ENCODE results near the gene C1orf50. TPM values are rescaled to one million over a fixed set of nuclear protein-coding genes. Genes with fewer than 3 reads are reported as not detected.
"Not testable (repeated sequence)": the region's sequence is repeated elsewhere in the genome, so short reads cannot be mapped to it uniquely, and the experiment has no call there.

C1orf50 gene
- 5.5 and 12.2 TPM in 2 replicates for total RNA-seq (2014; rRNA removed; shearing (Covaris generic); ENCODE audit: low replicate concordance)

GRCh38 chr1:42766741-42767509 lies at the start of gene C1orf50, which contains the start of gene P3H1:
Gene C1orf50, plus strand, starts transcription at chr1:42767249. Its CDS starts 63 bp downstream, at chr1:42767312.
Gene P3H1, minus strand, starts transcription at chr1:42767028. Its CDS starts 57 bp downstream, at chr1:42766971.
- Histone ChIP-seq H3K4me3 (ENCODE audit: low read length) (peak within 1 kb of the TSS; percentile 92), H3K79me2 (ENCODE audit: low read length) (peaks cover 78% of the 10 kb centered on the region), H4K20me1 (ENCODE audit: insufficient read depth, low read depth, low read length) (no peaks in the 10 kb centered on the region), H3K36me3 (ENCODE audit: insufficient read depth, low read length) (no peaks in the 10 kb centered on the region; the same call in 1 of the 2 replicates), H3K27me3 (ENCODE audit: low read length) (no peaks in the 10 kb centered on the region), H3K9ac (ENCODE audit: low read length) (peak within 1 kb of the TSS; percentile 90), H2AFZ (ENCODE audit: low read length) (peak within 1 kb of the TSS; percentile 94), H3K9me3 (ENCODE audit: low read length) (no peaks in the 10 kb centered on the region), H3K27ac (ENCODE audit: low read length) (no peak within 1 kb of the TSS), H3K9me2 (replicated peaks; ENCODE audit: insufficient read depth, low read length) (no peaks in the 10 kb centered on the region), H3K4me2 (ENCODE audit: low read depth, low read length, poor library complexity, severe bottlenecking) (peak within 1 kb of the TSS; percentile 94), H3K4me1 (ENCODE audit: low read length) (peaks cover 32% of the 10 kb centered on the region)
- DNase-seq = peak; percentile 100

GRCh38 chr1:42720868-42721267 lies 46.2 kb upstream of the C1orf50 start:
- no peak overlapping the region for H3K4me3 ChIP-seq (ENCODE audit: low read length)
- H4K20me1 ChIP-seq (ENCODE audit: insufficient read depth, low read depth, low read length) = peaks cover 16% of the 10 kb centered on the region; the same call in 1 of the 2 replicates
- H3K4me2 ChIP-seq (ENCODE audit: low read depth, low read length, poor library complexity, severe bottlenecking) = no peak overlapping the region

GRCh38 chr1:42721926-42722325 lies 45.1 kb upstream of the C1orf50 start:
- H3K4me3 ChIP-seq (ENCODE audit: low read length) = no peak overlapping the region
- H3K9ac ChIP-seq (ENCODE audit: low read length) = no peak overlapping the region
- no peaks in the 10 kb centered on the region for H3K27me3 ChIP-seq (ENCODE audit: low read length)
- no peaks in the 10 kb centered on the region for H3K9me3 ChIP-seq (ENCODE audit: low read length)
- H3K27ac ChIP-seq (ENCODE audit: low read length) = no peak overlapping the region
- H3K4me2 ChIP-seq (ENCODE audit: low read depth, low read length, poor library complexity, severe bottlenecking) = no peak overlapping the region
- DNase-seq = no peak
- no peak overlapping the region for H2AFZ ChIP-seq (ENCODE audit: low read length)
- no peaks in the 10 kb centered on the region for H3K36me3 ChIP-seq (ENCODE audit: insufficient read depth, low read length)
- H4K20me1 ChIP-seq (ENCODE audit: insufficient read depth, low read depth, low read length) = peaks cover 8% of the 10 kb centered on the region; the same call in 1 of the 2 replicates
- H3K9me2 ChIP-seq (replicated peaks; ENCODE audit: insufficient read depth, low read length) = no peaks in the 10 kb centered on the region
- no peaks in the 10 kb centered on the region for H3K79me2 ChIP-seq (ENCODE audit: low read length)
- no peaks in the 10 kb centered on the region for H3K4me1 ChIP-seq (ENCODE audit: low read length)

More at GRCh38 chr1:42720868-42721267, 46.2 kb upstream of the C1orf50 start:
- no peak for DNase-seq
- Histone ChIP-seq H3K27ac (ENCODE audit: low read length) (no peak overlapping the region), H3K9ac (ENCODE audit: low read length) (no peak overlapping the region), H2AFZ (ENCODE audit: low read length) (no peak overlapping the region), H3K9me3 (ENCODE audit: low read length) (no peaks in the 10 kb centered on the region), H3K36me3 (ENCODE audit: insufficient read depth, low read length) (0 out of 2 replicates have a peak, but pooled peaks cover 4% of the 10 kb centered on the region), H3K9me2 (replicated peaks; ENCODE audit: insufficient read depth, low read length) (no peaks in the 10 kb centered on the region), H3K4me1 (ENCODE audit: low read length) (no peaks in the 10 kb centered on the region), H3K27me3 (ENCODE audit: low read length) (no peaks in the 10 kb centered on the region), H3K79me2 (ENCODE audit: low read length) (no peaks in the 10 kb centered on the region)

GRCh38 chr1:42722403-42722802 lies 44.6 kb upstream of the C1orf50 start:
- not testable (repeated sequence) for H3K9ac ChIP-seq (ENCODE audit: low read length); H3K36me3 ChIP-seq (ENCODE audit: insufficient read depth, low read length); H3K79me2 ChIP-seq (ENCODE audit: low read length); H3K27ac ChIP-seq (ENCODE audit: low read length); DNase-seq; H3K4me1 ChIP-seq (ENCODE audit: low read length); H3K4me3 ChIP-seq (ENCODE audit: low read length); H3K9me3 ChIP-seq (ENCODE audit: low read length); H3K4me2 ChIP-seq (ENCODE audit: low read depth, low read length, poor library complexity, severe bottlenecking); H3K27me3 ChIP-seq (ENCODE audit: low read length); H4K20me1 ChIP-seq (ENCODE audit: insufficient read depth, low read depth, low read length); H3K9me2 ChIP-seq (replicated peaks; ENCODE audit: insufficient read depth, low read length); H2AFZ ChIP-seq (ENCODE audit: low read length)

DNA sequence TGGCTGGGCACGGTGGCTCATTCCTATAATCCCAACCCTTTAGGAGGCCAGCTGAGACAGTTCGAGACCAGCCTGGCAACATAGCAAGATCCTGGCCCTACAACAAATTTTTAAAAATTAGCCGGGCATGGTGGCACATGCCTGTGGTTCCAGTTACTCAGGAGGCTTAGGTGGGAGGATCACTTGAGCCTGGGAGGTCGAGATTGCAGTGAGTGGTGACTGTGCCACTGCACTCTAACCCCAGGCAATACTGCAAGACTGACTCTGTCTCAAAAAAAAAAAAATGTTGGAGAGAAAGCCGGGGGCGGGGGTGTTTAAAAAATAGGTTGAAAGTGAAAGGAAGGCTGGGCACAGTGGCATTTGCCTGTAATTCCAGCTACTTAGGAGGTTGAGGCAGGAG lies 43.5 kb upstream of the C1orf50 start:
- Histone ChIP-seq H4K20me1 (ENCODE audit: insufficient read depth, low read depth, low read length) (0 out of 2 replicates have a peak, but pooled peaks cover 3% of the 10 kb centered on the region), H3K27me3 (ENCODE audit: low read length) (no peaks in the 10 kb centered on the region), H3K9me2 (replicated peaks; ENCODE audit: insufficient read depth, low read length) (no peaks in the 10 kb centered on the region), H3K4me3 (ENCODE audit: low read length) (no peak overlapping the region), H3K79me2 (ENCODE audit: low read length) (no peaks in the 10 kb centered on the region), H3K4me1 (ENCODE audit: low read length) (no peaks in the 10 kb centered on the region), H2AFZ (ENCODE audit: low read length) (no peak overlapping the region), H3K9ac (ENCODE audit: low read length) (no peak overlapping the region), H3K36me3 (ENCODE audit: insufficient read depth, low read length) (no peaks in the 10 kb centered on the region), H3K4me2 (ENCODE audit: low read depth, low read length, poor library complexity, severe bottlenecking) (no peak overlapping the region), H3K9me3 (ENCODE audit: low read length) (no peaks in the 10 kb centered on the region), H3K27ac (ENCODE audit: low read length) (no peak overlapping the region)
- DNase-seq = no peak

DNA sequence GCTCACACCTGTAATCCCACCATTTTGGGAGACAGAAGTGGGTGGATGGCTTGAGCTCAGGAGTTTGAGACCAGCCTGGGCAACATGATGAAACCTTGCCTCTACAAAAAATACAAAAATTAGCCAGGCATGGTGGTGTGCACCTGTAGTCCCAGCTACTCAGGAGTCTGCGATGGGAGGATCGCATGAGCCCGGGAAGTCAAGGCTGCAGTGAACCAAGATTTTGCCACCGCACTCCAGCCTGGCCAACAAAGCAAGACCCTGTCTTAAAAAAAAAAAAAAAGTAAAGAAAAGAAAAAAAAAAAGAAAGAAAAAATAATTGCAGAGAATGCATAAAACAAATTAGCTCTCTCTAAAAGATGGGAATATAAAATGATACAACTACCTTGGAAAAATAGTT lies 41.2 kb upstream of the C1orf50 start:
- not testable (repeated sequence) for H3K27me3 ChIP-seq (ENCODE audit: low read length); H3K79me2 ChIP-seq (ENCODE audit: low read length); H3K4me2 ChIP-seq (ENCODE audit: low read depth, low read length, poor library complexity, severe bottlenecking); H2AFZ ChIP-seq (ENCODE audit: low read length); H3K9me2 ChIP-seq (replicated peaks; ENCODE audit: insufficient read depth, low read length); H3K9ac ChIP-seq (ENCODE audit: low read length); H3K27ac ChIP-seq (ENCODE audit: low read length); H3K4me3 ChIP-seq (ENCODE audit: low read length); H3K36me3 ChIP-seq (ENCODE audit: insufficient read depth, low read length); DNase-seq; H3K4me1 ChIP-seq (ENCODE audit: low read length); H4K20me1 ChIP-seq (ENCODE audit: insufficient read depth, low read depth, low read length); H3K9me3 ChIP-seq (ENCODE audit: low read length)

DNA sequence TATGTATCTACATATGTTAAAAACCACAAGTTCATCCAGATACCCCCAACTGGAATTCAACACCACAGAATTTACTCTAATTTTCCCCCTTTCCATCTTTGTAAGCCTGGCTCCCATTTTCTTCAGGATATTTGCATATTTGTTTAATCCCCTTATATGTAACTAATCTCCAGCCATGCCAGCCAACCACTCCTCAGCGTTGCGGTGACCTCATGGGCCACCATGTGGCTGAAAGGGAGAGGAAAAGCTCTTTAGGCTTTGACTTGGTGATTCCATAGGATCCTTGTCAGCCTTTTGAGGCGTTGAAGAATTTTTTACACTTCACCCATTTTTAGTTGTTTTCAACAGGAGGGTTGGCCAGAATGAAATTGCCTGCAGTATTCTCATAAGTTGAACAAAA lies 37.0 kb upstream of the C1orf50 start:
- no peaks in the 10 kb centered on the region for H3K4me1 ChIP-seq (ENCODE audit: low read length)
- no peaks in the 10 kb centered on the region for H3K9me3 ChIP-seq (ENCODE audit: low read length)
- no peak overlapping the region for H2AFZ ChIP-seq (ENCODE audit: low read length)
- H3K9me2 ChIP-seq (replicated peaks; ENCODE audit: insufficient read depth, low read length) = no peaks in the 10 kb centered on the region
- no peaks in the 10 kb centered on the region for H3K36me3 ChIP-seq (ENCODE audit: insufficient read depth, low read length)
- no peak overlapping the region for H3K27ac ChIP-seq (ENCODE audit: low read length)
- no peak overlapping the region for H3K4me2 ChIP-seq (ENCODE audit: low read depth, low read length, poor library complexity, severe bottlenecking)
- DNase-seq = no peak
- no peak overlapping the region for H3K9ac ChIP-seq (ENCODE audit: low read length)
- H3K79me2 ChIP-seq (ENCODE audit: low read length) = no peaks in the 10 kb centered on the region
- H3K4me3 ChIP-seq (ENCODE audit: low read length) = no peak overlapping the region
- H3K27me3 ChIP-seq (ENCODE audit: low read length) = no peaks in the 10 kb centered on the region
- H4K20me1 ChIP-seq (ENCODE audit: insufficient read depth, low read depth, low read length) = no peaks in the 10 kb centered on the region

- Histone ChIP-seq H3K27ac (ENCODE audit: low read length) (no peak overlapping the region), H2AFZ (ENCODE audit: low read length) (no peak overlapping the region), H3K4me2 (ENCODE audit: low read depth, low read length, poor library complexity, severe bottlenecking) (no peak overlapping the region), H3K4me1 (ENCODE audit: low read length) (no peaks in the 10 kb centered on the region), H3K9me2 (replicated peaks; ENCODE audit: insufficient read depth, low read length) (no peaks in the 10 kb centered on the region), H3K9me3 (ENCODE audit: low read length) (no peaks in the 10 kb centered on the region), H3K27me3 (ENCODE audit: low read length) (no peaks in the 10 kb centered on the region), H3K79me2 (ENCODE audit: low read length) (no peaks in the 10 kb centered on the region), H3K9ac (ENCODE audit: low read length) (no peak overlapping the region), H3K36me3 (ENCODE audit: insufficient read depth, low read length) (no peaks in the 10 kb centered on the region), H4K20me1 (ENCODE audit: insufficient read depth, low read depth, low read length) (no peaks in the 10 kb centered on the region), H3K4me3 (ENCODE audit: low read length) (no peak overlapping the region)
- DNase-seq = peak; percentile 71
Observed at GRCh38 chr1:42730988-42731387, 36.1 kb upstream of the C1orf50 start.

Measured in Karpas-422 (cell line).